GM12875 (cell line): ENCODE measurements around the gene KRTAP10-3.

Source experiments
- H3K4me3 ChIP-seq: one replicate; pipeline ENCODE4 v1.5.1; 2011; ENCODE audit warnings: low read depth, low read length, control low read depth
- TF ChIP-seq, protein P1 (sequence below): IDR thresholded peaks from 2 replicates; pipeline ENCODE4 v1.5.1; 2011; ENCODE audit warnings: low read depth, mild to moderate bottlenecking, control low read depth, inconsistent platforms, low read length, moderate library complexity, borderline replicate concordance; ENCODE audit not compliant: insufficient read depth

KRTAP10-3 gene

GRCh38 chr21:44531606-44532564, 26.7 kb downstream of the KRTAP10-3 start:
- TF ChIP-seq, protein P1, sequence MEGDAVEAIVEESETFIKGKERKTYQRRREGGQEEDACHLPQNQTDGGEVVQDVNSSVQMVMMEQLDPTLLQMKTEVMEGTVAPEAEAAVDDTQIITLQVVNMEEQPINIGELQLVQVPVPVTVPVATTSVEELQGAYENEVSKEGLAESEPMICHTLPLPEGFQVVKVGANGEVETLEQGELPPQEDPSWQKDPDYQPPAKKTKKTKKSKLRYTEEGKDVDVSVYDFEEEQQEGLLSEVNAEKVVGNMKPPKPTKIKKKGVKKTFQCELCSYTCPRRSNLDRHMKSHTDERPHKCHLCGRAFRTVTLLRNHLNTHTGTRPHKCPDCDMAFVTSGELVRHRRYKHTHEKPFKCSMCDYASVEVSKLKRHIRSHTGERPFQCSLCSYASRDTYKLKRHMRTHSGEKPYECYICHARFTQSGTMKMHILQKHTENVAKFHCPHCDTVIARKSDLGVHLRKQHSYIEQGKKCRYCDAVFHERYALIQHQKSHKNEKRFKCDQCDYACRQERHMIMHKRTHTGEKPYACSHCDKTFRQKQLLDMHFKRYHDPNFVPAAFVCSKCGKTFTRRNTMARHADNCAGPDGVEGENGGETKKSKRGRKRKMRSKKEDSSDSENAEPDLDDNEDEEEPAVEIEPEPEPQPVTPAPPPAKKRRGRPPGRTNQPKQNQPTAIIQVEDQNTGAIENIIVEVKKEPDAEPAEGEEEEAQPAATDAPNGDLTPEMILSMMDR, result no peak
- no peak overlapping the region for H3K4me3 ChIP-seq

DNA sequence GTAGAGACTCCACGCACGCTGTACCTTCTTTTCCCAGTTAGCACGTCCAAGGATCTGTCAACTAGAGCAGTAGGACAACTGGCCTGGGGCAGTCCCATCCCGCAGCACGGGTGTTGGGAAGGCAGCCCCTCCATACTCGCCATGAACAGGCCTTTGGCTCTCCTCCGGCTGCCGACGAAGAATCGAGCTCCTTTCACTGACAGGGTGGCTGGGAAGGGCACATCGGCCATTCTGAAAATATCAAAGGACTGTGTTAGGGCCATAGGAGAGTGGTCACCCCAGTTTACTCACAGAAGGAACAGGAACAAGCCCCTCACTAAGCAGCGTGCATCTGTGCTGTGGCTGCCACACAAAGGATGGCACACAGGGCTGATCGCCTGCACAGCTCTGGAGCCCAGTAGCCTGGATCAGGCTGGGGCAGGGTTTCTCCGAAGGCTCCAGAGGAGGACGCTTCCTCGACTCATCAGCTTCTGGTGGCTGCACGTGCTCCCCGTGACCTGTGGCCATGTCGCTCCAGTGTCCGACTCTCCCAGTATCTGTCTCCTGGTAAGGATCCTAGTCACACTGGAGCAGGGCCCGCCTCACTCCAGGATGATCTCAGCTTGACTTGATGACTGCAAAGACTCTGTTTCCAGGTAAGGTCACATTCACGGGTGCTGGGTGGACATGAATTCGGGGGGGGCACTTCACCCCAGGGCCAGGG, 27.5 kb downstream of the KRTAP10-3 start:
- TF ChIP-seq, protein P1, result no peak

GRCh38 chr21:44530221-44530902, 28.2 kb downstream of the KRTAP10-3 start:
- TF ChIP-seq, protein P1, result no peak
- H3K4me3 ChIP-seq, result no peak overlapping the region

More for the DNA sequence above, 27.5 kb downstream of the KRTAP10-3 start:
- no peak overlapping the region for H3K4me3 ChIP-seq

DNA sequence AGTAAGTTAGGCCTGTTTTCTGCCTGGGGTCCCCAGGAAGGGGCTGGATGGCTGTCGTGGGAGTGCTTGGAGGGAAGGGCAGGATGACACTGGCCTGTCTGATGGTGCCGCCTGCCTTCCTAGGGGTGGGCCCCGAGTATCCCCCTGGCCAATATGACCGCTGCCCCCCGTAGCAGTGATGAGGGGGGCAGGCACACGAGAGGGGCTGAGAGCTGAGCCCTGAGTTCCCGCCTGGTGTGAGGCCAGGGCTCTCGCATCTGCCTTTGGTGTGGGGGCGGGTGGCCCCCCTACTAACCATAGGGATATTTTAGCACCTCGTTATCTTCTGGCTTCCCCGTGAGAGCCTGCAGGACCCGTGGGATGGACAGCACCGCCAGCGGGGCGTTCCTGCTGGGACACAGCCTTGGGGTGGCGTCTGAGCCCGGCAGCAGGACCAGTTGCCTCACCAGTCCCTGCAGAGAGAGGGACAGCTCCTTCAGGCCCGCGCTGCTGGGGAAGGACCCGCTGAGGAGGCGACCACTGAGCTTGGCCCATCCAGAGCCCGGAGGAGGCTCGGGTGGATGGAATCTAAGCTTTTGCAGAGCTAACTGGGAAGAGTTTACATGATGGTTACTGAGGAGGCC, 29.0 kb downstream of the KRTAP10-3 start:
- no peak overlapping the region for H3K4me3 ChIP-seq
- TF ChIP-seq, protein P1, result no peak

GRCh38 chr21:44529011-44529421, 29.6 kb downstream of the KRTAP10-3 start:
- TF ChIP-seq, protein P1, result no peak
- H3K4me3 ChIP-seq, result no peak overlapping the region

GRCh38 chr21:44528634-44528995, 30.0 kb downstream of the KRTAP10-3 start:
- TF ChIP-seq, protein P1, result no peak

More at GRCh38 chr21:44528634-44528995, 30.0 kb downstream of the KRTAP10-3 start:
- no peak overlapping the region for H3K4me3 ChIP-seq
